Measurements from ENCODE around the gene COL7A1.

COL7A1 gene

GRCh38 chr3:48548729-48549705 is 46.1 kb downstream of the COL7A1 start:
- Mint-ChIP-seq H3K9me3 (no peaks in the 10 kb centered on the region), H3K27ac (peak overlapping the region; percentile 85), H3K4me1 (peaks cover 38% of the 10 kb centered on the region), H3K27me3 (ENCODE audit: low read depth, poor library complexity) (peaks cover 7% of the 10 kb centered on the region), H3K36me3 (ENCODE audit: low read depth) (peaks cover 50% of the 10 kb centered on the region), H3K4me3 (no peak overlapping the region)
- DNase-seq: peak; percentile 84
- peak; percentile 80 for TF ChIP-seq CTCF (IDR thresholded peaks at IDR 0.05)

- no peaks in the 10 kb centered on the region for H3K9me3 Mint-ChIP-seq
- H3K36me3 Mint-ChIP-seq (ENCODE audit: low read depth): peaks cover 59% of the 10 kb centered on the region
- no peak for TF ChIP-seq CTCF (IDR thresholded peaks at IDR 0.05)
- DNase-seq: no peak
- no peak overlapping the region for H3K27ac Mint-ChIP-seq
- peaks cover 7% of the 10 kb centered on the region for H3K27me3 Mint-ChIP-seq (ENCODE audit: low read depth, poor library complexity)
- H3K4me1 Mint-ChIP-seq: peaks cover 35% of the 10 kb centered on the region
- H3K4me3 Mint-ChIP-seq: no peak overlapping the region
Measured at GRCh38 chr3:48548126-48548525, 47.0 kb downstream of the COL7A1 start.

- no peak for TF ChIP-seq CTCF (IDR thresholded peaks at IDR 0.05)
- no peak overlapping the region for H3K4me3 Mint-ChIP-seq
- peaks cover 30% of the 10 kb centered on the region for H3K4me1 Mint-ChIP-seq
- no peaks in the 10 kb centered on the region for H3K9me3 Mint-ChIP-seq
- H3K36me3 Mint-ChIP-seq (ENCODE audit: low read depth): peaks cover 71% of the 10 kb centered on the region
- H3K27ac Mint-ChIP-seq: no peak overlapping the region
- DNase-seq: no peak
- H3K27me3 Mint-ChIP-seq (ENCODE audit: low read depth, poor library complexity): peaks cover 7% of the 10 kb centered on the region
Measured at GRCh38 chr3:48546203-48546829, 48.8 kb downstream of the COL7A1 start.

GRCh38 chr3:48544141-48544540 is 51.0 kb downstream of the COL7A1 start:
- H3K27ac Mint-ChIP-seq: no peak overlapping the region
- no peak for DNase-seq
- no peaks in the 10 kb centered on the region for H3K9me3 Mint-ChIP-seq
- no peak for TF ChIP-seq CTCF (IDR thresholded peaks at IDR 0.05)
- H3K4me3 Mint-ChIP-seq: no peak overlapping the region
- H3K36me3 Mint-ChIP-seq (ENCODE audit: low read depth): peaks cover 72% of the 10 kb centered on the region
- H3K4me1 Mint-ChIP-seq: peaks cover 12% of the 10 kb centered on the region
- H3K27me3 Mint-ChIP-seq (ENCODE audit: low read depth, poor library complexity): peaks cover 3% of the 10 kb centered on the region

GRCh38 chr3:48543271-48543866 is 51.8 kb downstream of the COL7A1 start:
- no peak overlapping the region for H3K4me3 Mint-ChIP-seq

More at GRCh38 chr3:48543271-48543866, 51.8 kb downstream of the COL7A1 start:
- Mint-ChIP-seq H3K9me3 (no peaks in the 10 kb centered on the region), H3K27me3 (ENCODE audit: low read depth, poor library complexity) (peaks cover 3% of the 10 kb centered on the region), H3K36me3 (ENCODE audit: low read depth) (peaks cover 73% of the 10 kb centered on the region), H3K27ac (no peak overlapping the region), H3K4me1 (peaks cover 4% of the 10 kb centered on the region)
- TF ChIP-seq CTCF (IDR thresholded peaks at IDR 0.05): no peak
- no peak for DNase-seq
